Mammary epithelial cell (primary cell): Measurements from ENCODE around the gene CD2AP.

Experiments
- CTCF ChIP-seq, 2 donors: IDR thresholded peaks in 1 of 2; conservative IDR thresholded peaks in 1 of 2; 2 replicates each; pipeline ENCODE4 v1.5.1; 2011 to 2012; ENCODE audit warnings: inconsistent platforms in 2 of 2, low read length in 2 of 2, mild to moderate bottlenecking in 2 of 2, control low read depth in 1 of 2, low read depth in 1 of 2; ENCODE audit not compliant: insufficient read depth in 1 of 2; ENCODE audit errors: extremely low read depth in 1 of 2
- EZH2 ChIP-seq: IDR thresholded peaks from 2 replicates; pipeline ENCODE4 v1.6.1; 2012; ENCODE audit warnings: low read length, inconsistent platforms, borderline replicate concordance

DNA sequence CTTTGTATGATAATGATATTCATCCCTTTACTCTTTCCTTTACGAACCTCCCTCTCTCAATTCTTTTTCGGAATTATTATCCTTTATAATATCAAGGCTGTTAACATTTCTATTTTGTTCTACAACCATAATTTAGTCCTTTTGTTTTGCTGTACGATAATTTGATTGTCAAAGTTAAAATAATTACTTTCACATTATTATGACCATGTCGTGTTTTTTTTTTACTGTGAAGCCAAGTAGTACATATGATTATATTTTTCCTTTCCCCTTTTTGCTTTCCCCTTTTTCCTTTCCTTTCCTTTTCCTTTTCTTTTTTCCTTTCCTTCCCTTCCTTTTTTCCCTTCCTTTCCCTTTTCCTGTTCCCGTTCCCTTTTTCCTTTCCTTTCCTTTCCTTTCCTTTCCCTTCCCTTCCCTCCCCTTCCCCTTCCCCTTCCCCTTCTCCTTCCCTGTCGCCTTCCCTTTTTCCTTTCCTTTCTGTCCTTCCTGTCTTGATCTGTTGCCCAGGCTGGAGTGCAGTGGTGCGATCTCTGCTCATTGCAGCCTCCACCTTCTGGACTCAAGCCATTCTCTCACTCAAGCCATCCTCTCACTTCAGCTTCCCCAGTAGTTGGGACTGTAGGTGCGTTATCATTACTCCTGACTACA is 19.5 kb downstream of the CD2AP start:
- TF ChIP-seq CTCF (conservative IDR thresholded peaks at IDR 0.05 in 1 of 2, IDR thresholded peaks at IDR 0.05 in 1 of 2; ENCODE audit: extremely low read depth in 1 of 2, insufficient read depth in 1 of 2, low read depth in 1 of 2, low read length in 2 of 2), result no peak
- TF ChIP-seq EZH2, result no peak
